ENCODE data around the gene CYRIA.

DNA sequence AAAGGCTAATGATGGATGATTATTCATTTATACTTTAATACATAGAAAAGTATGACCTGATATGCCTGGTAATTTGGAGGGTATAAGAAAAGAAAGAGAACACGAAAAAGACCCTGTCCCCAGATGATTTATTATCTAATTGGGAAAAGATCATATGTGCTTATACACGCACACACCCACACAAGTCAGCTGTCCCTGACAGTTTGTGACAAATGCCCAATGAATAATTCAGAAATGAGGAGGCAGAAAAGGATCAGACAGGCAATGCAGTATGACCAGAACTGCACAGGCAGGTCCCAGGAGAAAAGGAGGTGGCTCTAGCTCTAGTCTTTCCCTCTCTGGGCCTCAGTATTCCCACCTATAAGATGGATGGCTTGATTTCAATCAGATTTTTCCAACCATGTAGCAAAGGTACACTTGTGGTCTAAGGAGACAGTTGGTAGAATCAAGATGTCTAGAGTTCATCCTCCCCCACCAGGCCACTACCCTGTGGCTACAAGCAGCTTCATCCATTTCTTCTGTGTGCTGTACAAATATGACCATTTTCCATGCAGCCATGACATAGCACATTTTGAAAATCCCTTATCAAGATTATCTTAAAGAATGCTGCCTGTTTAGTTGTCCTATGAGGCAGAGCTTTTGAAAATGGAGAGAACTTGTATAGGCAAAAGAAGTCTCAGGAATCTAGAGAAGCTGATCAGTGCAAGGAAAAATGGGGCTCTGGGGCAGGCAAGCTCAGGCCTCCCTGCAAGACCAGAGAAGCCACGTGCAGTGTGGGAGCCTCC is 19.7 kb downstream of the CYRIA start:
- TF ChIP-seq, protein P1, sequence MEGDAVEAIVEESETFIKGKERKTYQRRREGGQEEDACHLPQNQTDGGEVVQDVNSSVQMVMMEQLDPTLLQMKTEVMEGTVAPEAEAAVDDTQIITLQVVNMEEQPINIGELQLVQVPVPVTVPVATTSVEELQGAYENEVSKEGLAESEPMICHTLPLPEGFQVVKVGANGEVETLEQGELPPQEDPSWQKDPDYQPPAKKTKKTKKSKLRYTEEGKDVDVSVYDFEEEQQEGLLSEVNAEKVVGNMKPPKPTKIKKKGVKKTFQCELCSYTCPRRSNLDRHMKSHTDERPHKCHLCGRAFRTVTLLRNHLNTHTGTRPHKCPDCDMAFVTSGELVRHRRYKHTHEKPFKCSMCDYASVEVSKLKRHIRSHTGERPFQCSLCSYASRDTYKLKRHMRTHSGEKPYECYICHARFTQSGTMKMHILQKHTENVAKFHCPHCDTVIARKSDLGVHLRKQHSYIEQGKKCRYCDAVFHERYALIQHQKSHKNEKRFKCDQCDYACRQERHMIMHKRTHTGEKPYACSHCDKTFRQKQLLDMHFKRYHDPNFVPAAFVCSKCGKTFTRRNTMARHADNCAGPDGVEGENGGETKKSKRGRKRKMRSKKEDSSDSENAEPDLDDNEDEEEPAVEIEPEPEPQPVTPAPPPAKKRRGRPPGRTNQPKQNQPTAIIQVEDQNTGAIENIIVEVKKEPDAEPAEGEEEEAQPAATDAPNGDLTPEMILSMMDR (IDR thresholded peaks at IDR 0.05) = no peak
- TF ChIP-seq POLR2A (IDR thresholded peaks at IDR 0.05) (no peak), POLR2AphosphoS5 (IDR thresholded peaks at IDR 0.05) (no peak), EP300 (IDR thresholded peaks at IDR 0.05) (no peak)

Measured in suprapubic skin (tissue), 4 donors.